ENCODE measurements around the gene DSG3. TPM values are rescaled to one million over a fixed set of nuclear protein-coding genes. Genes with fewer than 3 reads are reported as not detected.
A peak's percentile ranks its signal among the peaks of the same experiment; 100 is the strongest.

Gene DSG3
- total RNA-seq, 1 donor from 2014 or later, result not detected

DNA sequence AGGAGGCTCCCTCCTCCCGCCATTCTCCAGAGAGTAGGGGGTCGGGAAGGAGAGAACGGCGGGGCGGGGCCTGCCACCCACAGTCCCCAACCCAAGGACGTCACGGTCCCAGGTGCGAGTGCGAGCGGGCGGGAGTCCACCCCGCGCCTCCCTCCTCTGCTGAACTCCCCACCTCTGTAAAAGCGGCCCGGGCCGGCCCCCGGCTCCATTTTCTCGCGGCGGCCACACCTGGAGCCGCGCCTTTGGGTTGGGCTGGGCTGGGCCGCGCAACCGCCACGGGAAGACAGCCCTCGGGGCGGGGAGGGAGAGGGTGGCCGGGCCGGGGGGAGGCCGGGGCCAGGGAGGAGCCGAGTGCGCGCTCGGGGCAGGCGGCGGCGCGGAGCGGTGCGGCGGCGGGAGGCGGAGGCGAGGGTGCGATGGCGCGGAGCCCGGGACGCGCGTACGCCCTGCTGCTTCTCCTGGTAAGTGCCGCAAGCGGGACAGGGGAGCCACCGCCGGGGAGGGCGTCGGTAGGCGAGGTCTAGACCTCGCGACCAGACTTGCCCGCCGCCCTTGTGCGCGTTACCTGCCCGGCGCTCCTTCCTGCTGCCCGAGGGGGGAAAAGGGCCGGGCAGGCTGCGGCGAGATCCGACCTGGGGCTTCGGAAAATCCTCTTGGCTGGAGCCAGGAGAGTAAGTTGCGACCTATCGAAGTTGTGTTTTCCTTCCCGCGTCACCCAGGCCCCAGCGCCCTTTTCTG, 50.5 kb downstream of the DSG3 start, which contains the start of gene DSG2:
TSS of gene DSG2 (plus strand) at position 342 of the 738 bp plus-strand sequence. CDS start at position 417, 75 bp downstream.
- peaks cover 19% of the 10 kb centered on the region for H3K4me1 ChIP-seq
- H3K27ac ChIP-seq, result no peak within 1 kb of the TSS
- peak within 1 kb of the TSS; percentile 98 for H3K4me2 ChIP-seq
- H3K4me3 Mint-ChIP-seq, result peak within 1 kb of the TSS; percentile 96
- no peaks in the 10 kb centered on the region for H3K9me3 ChIP-seq (ENCODE audit: low read depth)
- peak within 1 kb of the TSS; percentile 33 for H3K9ac ChIP-seq
- no peaks in the 10 kb centered on the region for H3K36me3 ChIP-seq
- H3K9me3 Mint-ChIP-seq, result no peaks in the 10 kb centered on the region
- TF ChIP-seq EZH2 (IDR thresholded peaks at IDR 0.05), result no peak
- peak; percentile 22 for TF ChIP-seq EZH2phosphoT487 (IDR thresholded peaks at IDR 0.05)
- peak; percentile 85 for DNase-seq (ENCODE audit: low spot score)
- no peaks in the 10 kb centered on the region for H4K20me1 ChIP-seq (ENCODE audit: low read depth)
- H3K4me3 ChIP-seq, result peak within 1 kb of the TSS; percentile 69
- peaks cover 7% of the 10 kb centered on the region for H3K4me1 Mint-ChIP-seq
- H3K36me3 Mint-ChIP-seq, result no peaks in the 10 kb centered on the region
- peaks cover 9% of the 10 kb centered on the region for H3F3A ChIP-seq (ENCODE audit: low read depth)
- peaks cover 16% of the 10 kb centered on the region for H3K27me3 Mint-ChIP-seq (ENCODE audit: insufficient read depth, low read depth)
- H3K27me3 ChIP-seq, result peaks cover 19% of the 10 kb centered on the region
- peak within 1 kb of the TSS; percentile 93 for H2AFZ ChIP-seq (replicated peaks)
- H3K79me2 ChIP-seq (ENCODE audit: low read depth), result peaks cover 46% of the 10 kb centered on the region
- peak within 1 kb of the TSS; percentile 43 for H3K27ac Mint-ChIP-seq

DNA sequence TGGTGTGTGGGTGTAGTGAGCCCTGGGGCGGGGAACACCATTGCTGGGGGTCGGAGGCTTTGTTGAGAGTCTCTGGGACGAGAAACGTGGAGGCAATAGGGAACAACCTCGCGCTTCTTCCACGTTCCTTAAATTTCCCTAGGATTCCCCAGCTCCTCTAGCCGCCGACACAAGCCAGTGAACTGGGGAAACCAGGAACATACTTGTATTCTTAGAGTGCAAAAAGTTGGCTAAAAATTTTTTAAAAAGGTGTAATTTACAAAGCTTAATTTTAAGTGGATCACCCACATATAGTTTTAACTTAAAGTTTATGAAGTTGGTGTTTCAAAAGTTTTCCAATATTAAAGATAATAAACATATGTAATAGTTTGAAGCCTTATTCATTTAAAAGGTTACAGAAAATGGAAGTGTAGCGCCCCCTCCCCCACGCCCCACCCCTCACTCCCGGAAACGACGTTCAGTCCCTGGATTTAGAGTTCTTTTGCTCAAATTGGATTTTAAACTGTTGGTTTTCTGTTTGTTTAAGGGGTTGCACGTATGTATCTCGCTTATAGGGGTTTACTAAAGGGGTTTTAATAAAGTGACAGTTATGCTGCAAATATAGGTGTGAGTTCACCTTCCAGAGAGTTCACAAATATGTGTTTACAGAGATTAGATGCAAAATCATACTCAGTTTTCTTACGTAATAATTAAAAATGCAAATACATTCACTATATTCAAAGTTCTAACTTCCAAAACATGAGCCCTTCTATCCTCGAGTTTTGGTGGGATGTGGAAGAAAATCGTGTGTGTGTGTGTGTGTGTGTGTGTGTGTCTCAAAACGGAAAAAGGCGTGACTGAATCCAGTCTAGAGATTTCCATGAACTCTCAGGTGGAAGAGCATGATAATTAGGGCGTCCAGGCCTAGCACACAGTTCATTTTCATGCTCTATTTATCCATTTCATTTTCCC, 51.3 kb downstream of the DSG3 start:
- Histone ChIP-seq H3F3A (ENCODE audit: low read depth) (peaks cover 9% of the 10 kb centered on the region), H3K4me3 (peak overlapping the region; percentile 69), H3K4me1 (peaks cover 19% of the 10 kb centered on the region), H3K27ac (no peak overlapping the region), H3K36me3 (no peaks in the 10 kb centered on the region), H3K79me2 (ENCODE audit: low read depth) (peaks cover 54% of the 10 kb centered on the region), H3K9me3 (ENCODE audit: low read depth) (no peaks in the 10 kb centered on the region), H2AFZ (replicated peaks) (peak overlapping the region; percentile 93), H3K9ac (peak overlapping the region; percentile 33), H3K27me3 (peaks cover 19% of the 10 kb centered on the region), H3K4me2 (peak overlapping the region; percentile 98), H4K20me1 (ENCODE audit: low read depth) (no peaks in the 10 kb centered on the region)
- TF ChIP-seq EZH2 (IDR thresholded peaks at IDR 0.05) (no peak), EZH2phosphoT487 (IDR thresholded peaks at IDR 0.05) (peak; percentile 5)
- TF ChIP-seq, protein P1, sequence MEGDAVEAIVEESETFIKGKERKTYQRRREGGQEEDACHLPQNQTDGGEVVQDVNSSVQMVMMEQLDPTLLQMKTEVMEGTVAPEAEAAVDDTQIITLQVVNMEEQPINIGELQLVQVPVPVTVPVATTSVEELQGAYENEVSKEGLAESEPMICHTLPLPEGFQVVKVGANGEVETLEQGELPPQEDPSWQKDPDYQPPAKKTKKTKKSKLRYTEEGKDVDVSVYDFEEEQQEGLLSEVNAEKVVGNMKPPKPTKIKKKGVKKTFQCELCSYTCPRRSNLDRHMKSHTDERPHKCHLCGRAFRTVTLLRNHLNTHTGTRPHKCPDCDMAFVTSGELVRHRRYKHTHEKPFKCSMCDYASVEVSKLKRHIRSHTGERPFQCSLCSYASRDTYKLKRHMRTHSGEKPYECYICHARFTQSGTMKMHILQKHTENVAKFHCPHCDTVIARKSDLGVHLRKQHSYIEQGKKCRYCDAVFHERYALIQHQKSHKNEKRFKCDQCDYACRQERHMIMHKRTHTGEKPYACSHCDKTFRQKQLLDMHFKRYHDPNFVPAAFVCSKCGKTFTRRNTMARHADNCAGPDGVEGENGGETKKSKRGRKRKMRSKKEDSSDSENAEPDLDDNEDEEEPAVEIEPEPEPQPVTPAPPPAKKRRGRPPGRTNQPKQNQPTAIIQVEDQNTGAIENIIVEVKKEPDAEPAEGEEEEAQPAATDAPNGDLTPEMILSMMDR (IDR thresholded peaks at IDR 0.05), result peak; percentile 11
- no peaks in the 10 kb centered on the region for H3K9me3 Mint-ChIP-seq
- H3K4me3 Mint-ChIP-seq, result peak overlapping the region; percentile 96
- peak; percentile 6 for DNase-seq (ENCODE audit: low spot score)
- peak overlapping the region; percentile 43 for H3K27ac Mint-ChIP-seq
- H3K4me1 Mint-ChIP-seq, result peaks cover 7% of the 10 kb centered on the region
- H3K36me3 Mint-ChIP-seq, result no peaks in the 10 kb centered on the region
- peaks cover 16% of the 10 kb centered on the region for H3K27me3 Mint-ChIP-seq (ENCODE audit: insufficient read depth, low read depth)

DNA sequence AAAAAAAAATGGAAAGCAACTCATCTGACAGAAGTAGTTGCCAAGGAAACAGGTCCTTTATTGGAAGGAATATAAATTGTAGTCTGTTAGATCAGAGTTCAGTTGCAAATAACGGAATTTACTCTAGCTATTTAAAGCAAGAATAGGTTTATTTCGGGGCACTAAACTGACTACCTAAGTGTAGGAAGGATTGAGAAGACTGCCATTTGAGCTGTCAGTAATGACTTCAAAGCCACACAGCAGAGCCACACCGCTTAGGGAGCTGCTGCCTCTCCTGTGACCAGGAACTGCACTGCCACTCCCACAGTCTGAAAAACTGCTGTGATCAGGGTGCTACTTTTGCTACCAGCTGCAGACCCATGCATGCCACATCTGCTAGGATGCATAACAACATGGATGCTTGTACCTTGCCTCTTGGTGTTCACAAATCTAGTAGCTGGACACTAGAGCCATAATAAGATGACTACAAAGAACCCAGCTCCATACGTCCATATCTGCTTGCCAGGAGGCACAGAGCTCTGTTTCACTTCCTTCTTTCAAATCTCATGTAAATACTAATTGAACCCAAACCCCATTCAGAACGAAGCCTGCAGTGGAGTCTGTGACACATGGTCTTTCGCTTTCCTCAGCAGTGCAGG, 52.6 kb downstream of the DSG3 start:
- no peak overlapping the region for H3K9ac ChIP-seq
- H3K27ac ChIP-seq, result no peak overlapping the region
- no peak for DNase-seq (ENCODE audit: low spot score)
- H3K9me3 Mint-ChIP-seq, result no peaks in the 10 kb centered on the region
- peaks cover 19% of the 10 kb centered on the region for H3K27me3 ChIP-seq
- peak overlapping the region; percentile 69 for H3K4me3 ChIP-seq
- H3K27ac Mint-ChIP-seq, result no peak overlapping the region
- no peak overlapping the region for H2AFZ ChIP-seq (replicated peaks)
- TF ChIP-seq, protein P1 (IDR thresholded peaks at IDR 0.05), result no peak
- TF ChIP-seq EZH2phosphoT487 (IDR thresholded peaks at IDR 0.05), result no peak
- no peaks in the 10 kb centered on the region for H3K36me3 ChIP-seq
- peak overlapping the region; percentile 98 for H3K4me2 ChIP-seq
- peaks cover 9% of the 10 kb centered on the region for H3F3A ChIP-seq (ENCODE audit: low read depth)
- peaks cover 66% of the 10 kb centered on the region for H3K79me2 ChIP-seq (ENCODE audit: low read depth)
- no peaks in the 10 kb centered on the region for H4K20me1 ChIP-seq (ENCODE audit: low read depth)
- no peaks in the 10 kb centered on the region for H3K9me3 ChIP-seq (ENCODE audit: low read depth)
- peaks cover 16% of the 10 kb centered on the region for H3K27me3 Mint-ChIP-seq (ENCODE audit: insufficient read depth, low read depth)
- H3K4me3 Mint-ChIP-seq, result no peak overlapping the region
- no peaks in the 10 kb centered on the region for H3K36me3 Mint-ChIP-seq
- peaks cover 7% of the 10 kb centered on the region for H3K4me1 Mint-ChIP-seq
- H3K4me1 ChIP-seq, result peaks cover 19% of the 10 kb centered on the region

Measured in neural progenitor cell (in vitro differentiated cells).